ENCODE results near the gene COG5.
"Not testable (repeated sequence)": the region's sequence is repeated elsewhere in the genome, so short reads cannot be mapped to it uniquely, and the experiment has no call there.

The COG5 gene

DNA sequence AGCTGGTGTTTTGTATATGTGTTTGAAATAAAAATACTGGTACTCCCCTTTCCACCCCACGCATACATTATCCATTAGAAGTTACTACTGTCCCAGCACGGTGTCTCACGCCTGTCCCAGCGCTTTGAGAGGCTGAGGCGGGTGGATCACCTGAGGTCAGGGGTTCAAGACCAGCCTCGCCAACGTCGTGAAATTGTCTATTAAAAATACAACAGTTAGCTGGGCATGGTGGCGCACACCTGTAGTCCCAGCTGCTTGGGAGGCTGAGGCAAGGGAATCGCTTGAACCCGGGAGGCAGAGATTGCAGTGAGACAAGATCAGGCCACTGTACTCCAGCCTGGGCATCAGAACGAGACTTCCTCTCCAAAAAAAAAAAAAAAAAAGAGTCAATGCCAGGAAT lies 392.2 kb downstream of the COG5 start:
- no peak for DNase-seq

DNA sequence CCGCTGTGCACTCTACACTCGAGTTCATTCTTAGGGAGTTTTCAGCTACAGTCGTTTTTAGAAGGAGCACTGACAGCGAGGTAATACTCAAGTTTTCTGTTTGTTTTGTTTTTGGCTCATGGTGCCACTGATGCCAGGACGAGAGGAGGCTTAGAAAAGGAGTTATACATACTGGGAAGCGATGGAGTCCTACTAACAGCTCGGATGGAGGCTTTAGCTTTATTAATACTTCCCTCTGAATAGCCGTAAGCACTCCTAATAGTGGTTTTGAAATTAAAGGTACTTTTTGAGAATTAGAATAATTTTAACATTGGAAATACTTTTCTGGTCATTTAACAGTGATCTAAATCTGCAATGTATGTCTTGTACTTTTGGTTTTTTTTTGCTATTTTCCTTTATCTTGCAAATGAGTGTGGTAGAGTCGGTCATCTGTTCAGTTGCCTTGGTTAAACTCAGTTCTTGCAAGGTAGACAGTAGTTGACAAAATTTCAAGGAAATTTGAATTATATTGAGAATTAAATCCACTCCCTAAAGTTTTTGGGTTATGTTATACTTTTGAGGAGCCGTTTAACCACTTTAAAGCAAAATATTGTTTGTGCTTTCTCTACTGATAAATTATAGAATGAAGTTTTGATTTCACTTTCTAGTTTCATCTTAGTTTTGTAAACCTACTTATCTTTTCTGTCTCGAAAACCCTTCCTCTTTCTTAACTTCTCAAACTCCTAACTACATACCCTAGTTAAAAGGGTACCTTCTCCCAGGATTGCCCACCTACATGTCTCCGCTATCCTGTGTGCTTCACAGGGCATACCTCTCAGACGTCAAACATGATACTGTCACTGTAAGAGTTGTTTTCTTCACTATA lies 393.4 kb downstream of the COG5 start:
- no peak for DNase-seq

DNA sequence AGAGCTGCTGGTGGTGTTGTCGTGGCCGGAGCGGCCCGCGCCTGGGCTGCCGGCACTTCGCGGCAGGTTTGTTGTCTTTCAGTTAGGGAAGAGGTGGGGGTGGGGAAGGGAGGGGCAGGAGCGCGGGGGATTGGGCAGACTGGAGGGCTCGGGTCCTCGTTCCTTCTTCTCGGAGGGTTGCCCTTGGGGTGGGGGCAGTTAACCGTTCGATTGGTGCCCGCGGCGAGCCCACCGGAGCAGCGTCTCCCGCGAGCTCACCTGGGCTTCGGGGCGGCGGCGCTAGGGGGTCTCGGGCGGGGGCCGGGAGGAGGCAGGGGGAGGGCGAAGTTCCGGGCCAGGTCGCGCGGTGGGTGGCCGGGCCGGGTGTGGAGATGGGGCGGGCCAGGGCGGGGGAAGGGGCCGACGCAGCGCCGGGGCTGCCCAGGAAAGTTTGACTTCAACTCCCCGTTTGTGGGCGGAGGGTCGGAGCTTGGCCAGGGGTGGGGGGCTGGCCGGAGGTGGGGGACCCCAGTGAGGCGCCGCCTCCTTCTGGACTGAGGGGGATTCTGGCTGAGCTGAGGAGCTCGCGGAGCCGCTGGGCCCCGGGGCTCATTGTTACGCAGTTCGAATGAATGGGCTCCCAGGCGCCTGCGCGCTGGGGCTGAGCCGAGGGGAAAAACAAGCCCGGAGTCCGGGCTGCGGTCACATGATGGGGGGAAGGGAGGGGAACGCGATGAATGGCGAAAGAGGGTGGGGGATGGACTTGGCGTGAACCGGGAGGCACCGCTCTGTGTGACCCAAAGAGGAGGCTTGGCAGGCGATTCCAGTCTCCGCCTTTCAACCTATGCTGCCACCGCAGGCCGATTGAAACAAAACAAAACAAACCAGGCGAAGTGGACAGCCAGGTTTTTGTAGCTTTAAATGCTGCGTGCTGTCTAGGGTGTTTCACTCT lies 394.3 kb downstream of the COG5 start:
- DNase-seq, result peak; percentile 94

DNA sequence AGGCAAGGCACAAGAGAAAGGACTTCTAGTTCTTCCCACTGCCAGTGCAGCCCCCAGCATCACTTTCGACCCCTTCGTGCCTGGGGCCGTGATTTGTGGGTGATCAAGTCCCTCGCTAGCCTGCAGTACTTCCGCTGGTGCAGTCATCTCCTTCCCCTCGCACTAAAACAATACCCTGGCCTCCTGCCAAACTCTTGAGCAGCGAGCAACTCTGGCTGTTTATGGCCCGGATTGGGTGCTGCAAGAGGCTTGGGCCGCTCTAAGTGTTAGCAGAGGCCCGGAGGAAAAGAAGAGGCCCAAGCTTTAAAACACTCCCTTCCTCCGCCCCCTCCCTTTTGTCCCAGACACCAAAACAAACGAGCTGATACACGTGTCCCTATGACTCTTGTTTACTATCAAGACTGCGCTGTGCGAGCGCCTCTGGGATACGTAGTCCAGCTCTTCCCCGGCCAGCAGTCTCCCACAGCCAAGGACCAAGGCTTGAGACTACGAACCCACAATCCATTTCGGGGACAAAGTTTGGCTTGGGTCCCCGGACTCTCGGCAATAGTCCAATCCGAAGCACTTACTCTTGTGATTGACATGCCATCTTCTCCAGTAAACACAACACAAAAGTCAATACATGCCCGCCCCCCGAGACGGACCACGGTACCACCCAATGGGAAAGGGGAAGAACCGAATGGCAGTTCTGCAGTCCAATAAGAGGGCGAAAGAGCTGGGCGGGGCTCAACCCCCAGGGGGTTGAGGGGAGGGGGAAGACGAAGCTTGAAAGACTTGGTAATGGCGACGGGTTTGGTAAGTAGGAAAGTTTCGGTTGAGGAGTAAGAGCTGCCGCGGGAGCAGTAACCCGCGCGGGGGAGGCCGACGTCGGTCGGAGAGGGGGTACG lies 395.2 kb downstream of the COG5 start, which contains the start of gene HBP1:
Gene HBP1 (plus strand): TSS at position 771 of the 887 bp plus-strand sequence. CDS start 10,891 bp downstream, outside the sequence.
- DNase-seq, result peak; percentile 100

DNA sequence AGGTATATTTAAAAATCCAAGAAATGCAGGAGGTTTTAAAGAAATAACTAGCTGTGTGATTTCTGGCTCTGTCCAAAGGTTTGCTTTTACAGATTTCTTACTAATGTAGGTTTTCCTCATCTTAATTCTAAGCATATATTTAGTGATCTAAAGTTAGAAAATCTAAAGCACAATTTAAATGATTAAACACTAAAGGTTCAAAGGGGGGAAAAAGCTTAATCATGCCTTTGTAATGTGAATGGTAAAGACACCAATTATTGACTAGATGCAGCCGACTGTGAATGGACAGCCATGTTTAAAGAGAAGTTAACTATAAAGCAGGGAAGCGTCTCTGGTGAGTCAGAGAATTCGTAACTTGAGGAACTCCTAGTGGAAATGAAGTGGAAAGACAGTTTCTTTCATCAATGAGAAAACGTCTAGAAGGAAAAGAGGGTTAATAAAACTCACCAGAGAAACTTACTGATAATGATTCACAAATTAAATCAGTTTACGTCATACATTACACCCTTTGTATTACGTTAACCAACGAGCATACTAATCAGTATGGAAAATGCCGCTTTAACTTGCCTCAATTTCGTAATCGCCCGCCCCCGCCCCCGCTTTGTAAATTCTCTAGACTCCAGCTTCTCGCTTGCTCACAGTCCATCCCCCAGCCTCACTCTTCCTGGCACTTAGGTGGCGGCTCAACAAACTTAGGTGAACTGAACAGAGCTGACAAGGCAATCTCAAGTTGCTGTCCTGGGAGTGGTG lies 396.1 kb downstream of the COG5 start:
- peak; percentile 86 for DNase-seq

DNA sequence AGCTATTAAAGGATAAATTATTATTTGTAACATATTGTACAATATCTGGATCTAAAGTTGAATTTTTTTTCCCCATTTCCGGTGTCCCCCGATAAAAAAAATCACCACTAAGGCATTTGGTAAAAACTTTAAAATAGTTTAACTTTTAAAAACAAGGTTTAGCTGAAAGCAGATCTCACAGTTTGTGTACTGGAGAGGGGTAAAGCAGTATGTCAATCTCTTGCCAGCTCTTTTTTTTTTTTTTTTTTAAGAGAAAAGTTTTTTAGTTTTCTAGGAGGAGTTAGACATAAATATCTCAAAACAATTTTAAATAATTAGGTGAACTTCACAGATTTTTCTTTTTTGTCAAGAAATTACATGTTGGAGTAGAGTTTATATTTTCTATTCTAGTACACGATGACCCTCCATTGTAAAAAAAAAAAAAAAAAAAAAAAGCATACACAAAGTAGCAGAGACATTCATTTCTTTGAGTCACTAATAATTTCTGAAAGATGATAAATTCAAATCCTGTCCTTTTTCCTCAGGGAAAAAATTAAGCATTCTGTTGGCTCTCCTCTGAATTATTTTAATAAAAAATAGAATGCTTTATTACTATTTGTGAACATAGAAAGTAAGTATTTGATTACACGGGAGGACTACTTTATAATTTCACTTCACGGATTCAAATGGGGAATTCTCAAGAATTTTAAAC lies 396.8 kb downstream of the COG5 start:
- DNase-seq, result no peak

DNA sequence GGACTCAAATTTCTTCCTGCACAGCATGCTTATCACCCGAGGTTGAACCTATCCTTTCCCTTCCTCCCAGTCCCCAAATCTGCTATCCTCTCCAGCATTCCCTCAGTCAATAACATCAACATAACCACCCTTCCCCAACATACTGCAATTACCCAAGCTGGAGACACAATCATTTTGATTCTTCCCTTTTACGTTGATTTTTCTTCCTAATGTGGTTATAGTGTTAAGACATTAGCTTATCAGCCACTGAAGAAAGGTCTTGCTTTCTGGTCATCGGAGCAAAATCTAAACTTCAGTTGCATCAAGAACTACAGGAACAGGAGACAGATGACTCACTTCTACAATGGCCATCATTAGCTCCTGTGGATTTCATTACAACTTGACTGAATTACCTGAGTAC lies 398.4 kb downstream of the COG5 start:
- DNase-seq, result no peak

DNA sequence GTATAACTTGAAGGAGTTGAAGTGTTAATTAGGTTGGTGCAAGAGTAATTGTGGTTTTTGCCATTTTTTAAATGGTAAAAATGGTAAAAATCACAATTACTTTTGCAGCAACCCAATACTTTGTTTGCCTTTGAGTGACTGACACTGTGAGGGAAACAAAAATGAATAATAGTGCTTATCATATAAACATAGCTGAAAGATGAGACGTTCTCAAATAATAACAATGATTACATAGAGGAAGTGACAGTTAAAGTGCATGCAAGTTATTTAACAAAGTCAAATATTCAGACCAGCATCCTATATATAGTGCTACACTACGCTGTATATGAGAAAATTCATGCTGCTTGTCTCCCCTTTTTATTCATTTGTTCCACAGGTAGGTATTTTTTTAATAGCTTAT lies 399.6 kb downstream of the COG5 start:
- no peak for DNase-seq

DNA sequence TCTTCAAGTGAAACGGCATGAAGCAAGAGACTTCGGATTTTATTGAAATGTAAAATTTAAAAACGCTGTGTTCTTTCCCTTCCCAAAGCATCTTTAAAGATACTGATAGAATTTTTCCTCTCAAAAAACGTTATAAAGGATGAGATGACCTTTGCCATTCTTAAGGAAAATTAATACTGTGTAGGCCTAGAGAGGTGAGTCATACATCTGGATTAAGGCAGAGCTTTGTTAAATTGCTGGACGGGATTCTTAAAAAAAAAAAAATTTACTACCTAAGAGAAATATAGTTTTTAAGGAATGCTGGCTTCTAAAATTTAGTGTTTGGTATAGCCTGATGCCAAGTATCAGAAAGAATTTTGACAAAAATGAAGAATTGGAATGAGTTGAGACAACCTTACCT lies 401.2 kb downstream of the COG5 start:
- DNase-seq, result no peak

DNA sequence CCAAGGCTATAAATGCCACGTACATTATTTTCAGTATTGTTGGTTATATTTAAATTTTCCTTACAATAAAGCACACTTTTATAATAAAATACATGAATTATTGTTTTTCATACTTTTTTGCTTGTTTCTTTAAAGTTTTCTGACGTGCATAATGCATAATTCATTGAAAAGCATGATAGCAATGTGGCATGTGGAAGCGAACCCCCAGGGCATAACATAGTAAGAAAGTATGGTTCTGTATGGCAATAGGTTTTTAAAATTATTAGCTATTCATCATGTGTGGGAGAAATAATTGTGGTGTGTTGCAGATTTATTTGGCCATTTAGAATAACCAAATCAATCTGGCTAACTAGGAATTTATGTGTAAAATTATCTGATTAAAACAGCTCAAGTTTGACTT lies 402.3 kb downstream of the COG5 start:
- DNase-seq, result no peak

DNA sequence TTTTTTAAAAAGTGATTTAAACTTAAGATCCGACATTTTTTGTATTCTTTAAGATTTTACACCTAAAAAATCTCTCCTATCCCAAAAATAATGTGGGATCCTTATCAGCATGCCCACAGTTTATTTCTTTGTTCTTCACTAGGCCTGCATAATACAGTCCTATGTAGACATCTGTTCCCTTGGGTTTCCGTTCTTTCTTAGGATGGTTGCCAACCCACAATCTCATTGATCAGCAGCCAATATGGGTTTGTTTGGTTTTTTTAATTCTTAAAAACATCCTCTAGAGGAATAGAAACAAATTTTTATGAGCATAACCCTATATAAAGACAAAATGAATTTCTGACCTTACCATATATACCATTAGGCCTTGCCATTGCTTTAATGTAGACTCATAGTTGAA lies 403.3 kb downstream of the COG5 start:
- DNase-seq, result no peak

DNA sequence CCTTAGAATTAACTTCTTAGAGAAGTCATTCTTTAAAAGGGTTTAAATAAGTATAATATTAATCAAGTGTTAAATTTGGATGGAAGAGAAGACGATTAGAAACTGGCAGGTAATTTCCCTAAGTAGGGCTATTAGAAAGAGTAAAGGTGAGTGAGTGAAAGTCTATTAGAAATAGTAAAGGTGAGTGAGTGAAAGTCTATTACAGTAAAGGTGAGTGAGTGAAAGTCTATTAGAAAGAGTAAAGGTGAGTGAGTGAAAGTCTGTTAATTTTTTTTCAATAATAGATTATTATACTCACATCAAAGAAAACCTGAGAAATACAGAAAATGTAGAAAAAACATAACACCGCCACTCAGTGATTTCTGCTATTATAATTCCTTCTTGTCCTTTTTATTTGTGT lies 405.7 kb downstream of the COG5 start:
- DNase-seq, result no peak

DNA sequence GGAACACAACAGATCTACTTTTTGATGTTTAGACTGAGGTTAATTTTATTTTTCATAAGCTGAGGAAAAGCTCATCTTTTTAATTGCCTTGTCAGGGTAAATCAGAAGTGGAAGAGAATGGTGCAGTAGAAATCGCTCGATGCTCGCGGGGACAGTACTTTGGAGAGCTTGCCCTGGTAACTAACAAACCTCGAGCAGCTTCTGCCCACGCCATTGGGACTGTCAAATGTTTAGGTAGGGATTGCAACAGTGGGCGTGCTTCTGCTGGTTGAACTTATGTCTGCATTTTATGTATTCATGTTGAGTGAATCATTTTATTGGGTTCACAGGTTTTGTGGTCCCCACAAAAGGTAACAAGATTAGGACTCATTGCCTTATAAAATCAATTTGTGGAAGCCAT lies 406.6 kb downstream of the COG5 start:
- no peak for DNase-seq

DNA sequence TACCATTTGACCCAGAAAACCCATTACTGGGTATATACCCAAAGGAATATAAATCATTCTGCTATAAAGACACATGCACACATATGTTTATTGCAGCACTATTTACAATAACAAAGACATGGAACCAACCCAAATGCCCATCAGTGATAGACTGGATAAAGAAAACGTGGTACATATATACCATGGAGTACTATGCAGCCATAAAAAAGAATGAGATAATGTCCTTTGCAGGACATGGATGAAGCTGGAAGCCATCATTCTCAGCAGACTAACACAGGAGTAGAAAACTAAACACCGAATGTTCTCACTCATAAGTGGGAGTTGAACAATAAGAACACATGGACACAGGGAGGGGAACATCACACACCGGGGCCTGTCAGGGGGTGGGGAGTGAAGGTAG lies 408.0 kb downstream of the COG5 start:
- DNase-seq, result not testable (repeated sequence)

DNA sequence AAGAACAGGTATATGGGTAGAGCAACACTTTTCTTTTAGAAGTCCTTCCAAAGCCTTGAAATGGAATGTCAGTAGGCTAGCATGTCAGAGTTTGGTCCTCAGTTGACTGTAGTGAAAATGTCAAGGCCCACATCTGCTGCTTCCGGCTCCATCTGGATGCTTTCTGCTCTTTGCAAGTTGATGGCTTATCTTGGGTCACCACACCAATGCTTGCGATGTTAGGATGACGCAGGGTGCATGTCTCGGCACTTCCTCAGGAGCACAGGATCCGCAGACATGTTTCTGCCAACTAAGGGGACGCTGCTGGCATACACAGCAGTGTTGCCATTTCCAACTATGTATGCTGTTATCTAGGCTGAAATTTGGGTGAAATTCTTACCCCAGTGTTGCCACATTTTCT lies 408.9 kb downstream of the COG5 start:
- DNase-seq, result no peak

DNA sequence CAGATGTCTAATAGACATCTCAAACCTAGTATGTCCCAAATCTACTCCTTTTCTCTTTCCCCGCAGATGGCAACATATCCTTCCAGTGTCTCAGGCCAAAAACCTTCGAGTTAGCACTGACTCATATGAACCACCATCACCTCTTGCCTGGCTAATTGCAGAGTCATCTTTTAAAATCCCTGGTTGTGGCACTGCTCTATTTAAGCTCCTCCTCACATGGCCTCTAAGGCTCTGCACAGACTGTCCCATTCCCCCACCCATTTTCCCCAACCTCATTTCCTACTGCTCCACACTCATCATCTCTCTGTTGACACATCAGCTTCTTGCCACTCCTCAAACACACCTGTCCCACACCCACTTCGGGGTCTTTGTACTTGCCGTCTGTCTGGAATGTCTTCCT lies 411.7 kb downstream of the COG5 start:
- DNase-seq, result peak; percentile 31
